ENCODE results near the gene MYH9.
A peak's percentile ranks its signal among the peaks of the same experiment; 100 is the strongest.

DNA sequence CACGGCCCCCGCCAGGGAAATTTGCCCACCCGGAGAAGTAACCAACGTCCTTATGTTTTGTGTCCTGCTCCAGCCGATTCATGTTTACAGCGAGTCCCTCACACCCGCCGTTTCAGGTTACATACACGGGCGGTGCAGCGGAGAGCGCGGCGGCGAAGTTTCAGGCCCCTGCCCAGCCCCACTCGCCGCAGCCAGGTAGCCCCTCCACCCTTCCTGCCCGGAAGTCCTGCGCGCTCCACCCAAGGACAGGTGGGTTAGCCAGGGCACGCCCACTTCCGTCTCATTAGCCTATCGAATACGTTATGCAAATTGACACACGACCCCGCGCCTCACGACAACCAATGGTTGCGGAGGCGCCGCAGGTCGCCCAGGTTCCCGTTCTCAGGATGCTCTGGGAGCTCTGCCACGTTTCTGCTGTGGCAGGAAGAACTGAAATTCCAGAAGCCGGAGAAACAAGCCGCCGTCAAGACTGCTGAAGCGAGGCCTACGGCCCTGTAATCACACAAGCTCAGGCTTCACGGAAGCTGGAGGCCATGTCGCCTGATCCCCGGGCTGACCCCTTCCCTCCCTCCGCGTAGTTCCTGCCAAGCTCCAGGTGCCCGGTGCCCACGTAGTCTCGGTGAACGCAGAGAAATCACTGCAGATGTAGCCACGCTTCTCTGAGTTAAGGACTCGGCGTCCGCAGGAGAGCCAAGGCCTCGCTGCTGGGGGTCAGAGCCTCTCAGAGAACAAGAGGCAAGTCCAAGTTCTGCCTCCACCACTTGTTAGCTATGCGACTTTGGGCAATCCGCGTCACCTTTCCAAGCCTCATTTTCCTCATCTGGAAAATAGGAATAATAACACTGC, 22.4 kb upstream of the MYH9 start:
- TF ChIP-seq CTCF (IDR thresholded peaks at IDR 0.05; ENCODE audit: poor library complexity, severe bottlenecking), result peak; percentile 42
- TF ChIP-seq EZH2 (IDR thresholded peaks at IDR 0.05; ENCODE audit: borderline replicate concordance, insufficient read depth, low read length, poor library complexity, severe bottlenecking), result no peak
- peak; percentile 36 for TF ChIP-seq EP300 (conservative IDR thresholded peaks at IDR 0.05; ENCODE audit: poor library complexity, severe bottlenecking)
- TF ChIP-seq POLR2AphosphoS5 (IDR thresholded peaks at IDR 0.05), result peak; percentile 77
- TF ChIP-seq RAD21 (conservative IDR thresholded peaks at IDR 0.05), result peak; percentile 32
- peak; percentile 84 for TF ChIP-seq TAF1 (IDR thresholded peaks at IDR 0.05; ENCODE audit: low read depth)
- peak; percentile 91 for TF ChIP-seq MXI1 (conservative IDR thresholded peaks at IDR 0.05; ENCODE audit: poor library complexity, severe bottlenecking)
- TF ChIP-seq, protein P1, sequence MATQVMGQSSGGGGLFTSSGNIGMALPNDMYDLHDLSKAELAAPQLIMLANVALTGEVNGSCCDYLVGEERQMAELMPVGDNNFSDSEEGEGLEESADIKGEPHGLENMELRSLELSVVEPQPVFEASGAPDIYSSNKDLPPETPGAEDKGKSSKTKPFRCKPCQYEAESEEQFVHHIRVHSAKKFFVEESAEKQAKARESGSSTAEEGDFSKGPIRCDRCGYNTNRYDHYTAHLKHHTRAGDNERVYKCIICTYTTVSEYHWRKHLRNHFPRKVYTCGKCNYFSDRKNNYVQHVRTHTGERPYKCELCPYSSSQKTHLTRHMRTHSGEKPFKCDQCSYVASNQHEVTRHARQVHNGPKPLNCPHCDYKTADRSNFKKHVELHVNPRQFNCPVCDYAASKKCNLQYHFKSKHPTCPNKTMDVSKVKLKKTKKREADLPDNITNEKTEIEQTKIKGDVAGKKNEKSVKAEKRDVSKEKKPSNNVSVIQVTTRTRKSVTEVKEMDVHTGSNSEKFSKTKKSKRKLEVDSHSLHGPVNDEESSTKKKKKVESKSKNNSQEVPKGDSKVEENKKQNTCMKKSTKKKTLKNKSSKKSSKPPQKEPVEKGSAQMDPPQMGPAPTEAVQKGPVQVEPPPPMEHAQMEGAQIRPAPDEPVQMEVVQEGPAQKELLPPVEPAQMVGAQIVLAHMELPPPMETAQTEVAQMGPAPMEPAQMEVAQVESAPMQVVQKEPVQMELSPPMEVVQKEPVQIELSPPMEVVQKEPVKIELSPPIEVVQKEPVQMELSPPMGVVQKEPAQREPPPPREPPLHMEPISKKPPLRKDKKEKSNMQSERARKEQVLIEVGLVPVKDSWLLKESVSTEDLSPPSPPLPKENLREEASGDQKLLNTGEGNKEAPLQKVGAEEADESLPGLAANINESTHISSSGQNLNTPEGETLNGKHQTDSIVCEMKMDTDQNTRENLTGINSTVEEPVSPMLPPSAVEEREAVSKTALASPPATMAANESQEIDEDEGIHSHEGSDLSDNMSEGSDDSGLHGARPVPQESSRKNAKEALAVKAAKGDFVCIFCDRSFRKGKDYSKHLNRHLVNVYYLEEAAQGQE (IDR thresholded peaks at IDR 0.05; ENCODE audit: borderline replicate concordance), result peak; percentile 94
